GM19238 (cell line): Measurements from ENCODE around the gene ZNF79.

Experiments
- DNase-seq: peaks from one replicate; pipeline ENCODE4 v3.0.0; 2011; ENCODE audit warnings: low spot score; ENCODE audit not compliant: insufficient read length

The ZNF79 gene

DNA sequence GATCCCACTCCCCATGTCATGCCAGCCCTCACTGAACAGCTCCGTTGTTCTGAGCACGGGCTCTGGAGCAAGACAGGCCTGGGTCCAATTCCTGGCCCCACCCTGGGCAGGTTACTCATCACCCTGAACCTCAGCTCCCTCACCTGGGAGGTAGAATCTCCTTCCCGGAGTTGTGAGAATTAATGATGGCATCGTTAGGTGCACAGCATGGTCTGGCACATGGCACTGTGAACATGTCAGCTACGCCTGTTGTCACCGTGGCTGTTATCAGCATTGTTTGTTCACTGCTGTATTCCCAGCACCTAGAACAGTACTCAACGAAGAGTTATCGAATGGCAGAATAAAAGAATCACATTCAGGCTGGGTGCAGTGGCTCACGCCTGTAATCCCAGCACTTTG, 70.1 kb downstream of the ZNF79 start:
- no peak for DNase-seq
